Measurements from ENCODE around the gene SERPIND1.

The SERPIND1 gene

GRCh38 chr22:20745119-20745518 lies 28.8 kb upstream of the SERPIND1 start:
- no peak overlapping the region for H3K4me3 ChIP-seq (ENCODE audit: low read depth, low read length)
- TF ChIP-seq CTCF (IDR thresholded peaks at IDR 0.05; ENCODE audit: low read depth, low read length): no peak

- no peak for TF ChIP-seq CTCF (IDR thresholded peaks at IDR 0.05; ENCODE audit: low read depth, low read length)
- H3K4me3 ChIP-seq (ENCODE audit: low read depth, low read length): no peak overlapping the region
These were observed 27.3 kb upstream of the SERPIND1 start for GRCh38 chr22:20746431-20747189.

- H3K4me3 ChIP-seq (ENCODE audit: low read depth, low read length): no peak overlapping the region
- no peak for TF ChIP-seq CTCF (IDR thresholded peaks at IDR 0.05; ENCODE audit: low read depth, low read length)
These were observed 26.7 kb upstream of the SERPIND1 start for GRCh38 chr22:20747223-20747622.

GRCh38 chr22:20748082-20748481 lies 25.8 kb upstream of the SERPIND1 start:
- no peak overlapping the region for H3K4me3 ChIP-seq (ENCODE audit: low read depth, low read length)
- TF ChIP-seq CTCF (IDR thresholded peaks at IDR 0.05; ENCODE audit: low read depth, low read length): no peak

- TF ChIP-seq CTCF (IDR thresholded peaks at IDR 0.05; ENCODE audit: low read depth, low read length): no peak
These were observed 25.0 kb upstream of the SERPIND1 start for GRCh38 chr22:20748731-20749428.

GRCh38 chr22:20749453-20749852 lies 24.5 kb upstream of the SERPIND1 start:
- no peak for TF ChIP-seq CTCF (IDR thresholded peaks at IDR 0.05; ENCODE audit: low read depth, low read length)
- H3K4me3 ChIP-seq (ENCODE audit: low read depth, low read length): no peak overlapping the region

More at GRCh38 chr22:20748731-20749428, 25.0 kb upstream of the SERPIND1 start:
- no peak overlapping the region for H3K4me3 ChIP-seq (ENCODE audit: low read depth, low read length)
